HG03135 (cell line): ENCODE measurements around the gene HES2.
"Not testable (repeated sequence)": the region's sequence is repeated elsewhere in the genome, so short reads cannot be mapped to it uniquely, and the experiment has no call there.

Experiments used
- ATAC-seq: cut with Tn5 transposase; IDR thresholded peaks from one replicate; pipeline ENCODE4 v1.9.1; 2021; ENCODE audit warnings: mild to moderate bottlenecking, moderate library complexity; ENCODE audit not compliant: unreplicated experiment

Gene HES2

DNA sequence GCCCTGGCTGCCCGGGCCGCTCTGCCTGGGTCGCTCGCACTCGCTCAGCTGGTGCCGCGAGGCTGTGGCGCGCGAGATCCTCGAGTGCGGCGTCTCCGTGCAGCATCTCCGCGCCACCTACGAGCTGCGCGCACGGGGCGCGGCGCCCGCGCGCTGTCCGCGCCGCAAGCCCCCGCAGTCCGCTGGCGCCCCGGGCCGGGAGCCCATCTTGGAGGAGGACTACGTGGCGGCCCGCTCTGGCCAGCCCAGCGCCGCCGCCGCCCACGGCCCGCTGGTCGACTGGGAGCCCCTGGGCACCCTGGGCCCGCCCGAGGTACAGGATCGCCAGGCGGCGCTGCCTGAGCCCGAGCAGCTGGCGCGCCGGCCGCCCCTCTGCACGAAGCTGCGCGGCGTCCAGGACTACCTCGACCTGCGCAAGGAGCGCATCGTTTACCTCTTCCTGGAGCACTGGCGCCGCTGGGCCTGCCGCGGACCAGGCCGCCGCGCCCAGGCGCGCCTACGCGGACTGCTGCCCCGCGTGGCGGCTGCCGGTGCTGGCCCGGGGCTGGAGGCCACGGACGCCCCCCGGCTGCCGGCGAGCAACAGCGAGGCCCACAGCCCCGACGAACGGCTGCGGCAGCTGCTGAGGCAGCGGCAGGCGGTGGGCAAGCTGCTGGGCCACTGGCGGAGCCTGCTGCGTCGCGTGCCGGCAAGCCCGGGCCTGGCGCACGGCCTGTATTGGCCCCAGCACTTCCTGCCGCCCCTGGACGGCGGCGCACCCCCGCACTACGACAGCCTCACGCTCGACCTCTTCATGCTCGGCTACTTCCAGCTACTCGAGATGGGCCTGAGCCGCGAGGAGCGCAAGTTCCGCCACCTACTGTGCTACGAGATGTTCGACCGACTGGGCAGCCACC, 35.4 kb upstream of the HES2 start:
- no peak for ATAC-seq

DNA sequence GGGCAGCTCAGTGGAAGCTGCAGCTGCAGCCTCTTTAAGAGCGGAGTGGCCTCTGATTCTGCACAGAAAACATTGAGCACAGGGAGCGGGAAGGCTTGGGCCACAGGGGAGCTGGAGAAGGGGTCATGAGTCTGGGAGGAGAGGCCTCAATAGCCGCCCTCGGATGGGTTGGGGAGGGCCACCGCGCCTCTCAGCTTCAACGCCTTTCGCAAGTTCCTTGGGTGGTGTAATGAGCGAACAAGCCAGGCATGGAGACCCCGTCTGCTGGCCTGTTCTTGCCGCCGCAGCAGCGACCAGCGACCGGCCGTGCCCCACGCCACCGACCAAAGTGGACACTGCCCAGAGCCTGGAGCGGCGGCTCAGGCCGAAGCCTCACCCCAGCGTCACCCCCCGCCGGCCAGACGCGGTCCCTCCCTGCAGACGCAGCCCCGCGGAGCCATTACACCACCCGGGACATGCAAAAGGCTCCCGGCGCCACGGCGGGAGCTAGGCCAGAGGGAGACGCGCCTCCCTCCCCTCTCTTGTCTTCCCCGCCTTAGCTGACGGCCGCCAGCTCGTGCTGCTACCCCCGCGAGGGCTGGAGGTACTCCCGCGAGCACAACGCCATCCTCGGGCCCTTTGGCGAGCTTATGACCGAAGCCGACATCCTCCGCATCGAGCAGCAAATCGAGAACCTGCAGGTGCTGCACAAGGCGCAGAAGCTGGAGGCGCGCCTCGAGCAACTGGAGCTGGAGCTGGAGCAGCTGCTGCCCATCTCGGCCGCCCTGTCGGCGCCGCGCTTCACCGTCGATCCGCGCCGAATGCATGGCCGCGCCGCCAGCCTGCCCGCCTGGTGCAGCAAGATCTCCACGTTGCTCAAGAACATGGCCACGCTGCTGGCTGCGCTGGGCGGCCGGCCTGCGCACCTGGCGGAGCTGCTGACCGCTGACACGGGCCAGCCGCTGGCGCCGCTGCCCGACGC, 34.5 kb upstream of the HES2 start:
- ATAC-seq, result not testable (repeated sequence)

DNA sequence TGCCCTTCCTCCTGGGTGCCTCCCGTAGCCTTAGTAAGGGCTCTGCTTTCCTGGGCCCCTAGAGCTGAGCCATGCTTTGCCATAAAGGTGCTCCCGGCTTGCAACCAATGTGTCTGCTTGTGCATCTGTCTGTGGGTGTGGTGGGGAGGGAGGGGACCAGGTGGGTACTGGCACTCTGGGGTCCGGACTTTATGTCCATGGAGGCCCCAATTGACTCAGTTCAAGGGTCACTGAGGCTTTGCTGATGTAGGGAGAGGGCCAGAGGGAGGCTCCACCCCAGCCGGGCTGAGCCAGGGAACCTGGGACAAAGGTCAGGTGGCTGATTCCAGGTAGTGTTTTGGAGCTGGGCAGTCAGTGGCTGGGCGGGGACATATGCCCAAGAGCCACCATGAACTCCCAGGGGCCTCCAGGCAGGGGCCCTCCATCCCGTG, 31.2 kb upstream of the HES2 start:
- no peak for ATAC-seq

DNA sequence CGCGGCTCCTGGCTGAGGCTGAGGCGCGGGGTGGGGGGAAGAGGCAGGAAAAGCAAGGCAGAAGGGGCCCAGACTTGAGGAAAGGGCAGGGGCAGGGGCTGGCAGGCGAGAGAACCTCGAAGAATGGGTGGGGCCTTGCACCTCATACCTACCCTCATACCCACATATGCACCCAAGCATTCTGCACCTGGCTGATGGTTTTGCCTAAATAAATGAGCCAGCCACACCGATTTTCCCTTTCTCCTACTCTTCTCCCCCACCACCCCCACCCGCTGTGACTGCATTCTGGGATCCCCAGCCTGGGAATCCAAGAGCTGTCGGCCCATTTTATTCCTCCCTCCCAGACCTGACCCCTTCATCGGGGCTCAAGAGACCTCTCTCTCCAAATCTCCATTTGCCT, 30.8 kb upstream of the HES2 start:
- not testable (repeated sequence) for ATAC-seq

DNA sequence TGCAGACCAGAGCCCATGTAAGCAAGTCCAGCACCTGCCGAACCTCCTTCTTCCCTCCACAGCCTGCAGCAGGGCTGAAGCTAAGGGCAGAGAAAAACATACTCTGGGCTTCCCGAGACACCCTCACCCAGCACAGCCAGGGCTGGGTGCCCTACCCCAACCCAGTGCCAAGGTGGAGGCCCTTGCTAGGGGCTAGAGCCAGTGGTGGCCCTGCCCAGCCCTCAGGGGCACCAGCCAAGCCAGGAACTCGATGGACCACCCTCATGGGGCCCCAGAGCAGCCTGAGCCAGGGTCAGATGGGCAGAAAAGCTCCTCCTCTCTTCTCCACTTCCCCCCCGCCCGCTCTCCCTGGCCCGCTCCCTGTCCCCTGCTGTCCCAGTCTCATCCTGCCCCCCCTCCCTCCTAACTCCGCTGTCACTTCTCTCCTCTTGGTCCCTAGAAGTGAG, 30.3 kb upstream of the HES2 start:
- ATAC-seq, result no peak

DNA sequence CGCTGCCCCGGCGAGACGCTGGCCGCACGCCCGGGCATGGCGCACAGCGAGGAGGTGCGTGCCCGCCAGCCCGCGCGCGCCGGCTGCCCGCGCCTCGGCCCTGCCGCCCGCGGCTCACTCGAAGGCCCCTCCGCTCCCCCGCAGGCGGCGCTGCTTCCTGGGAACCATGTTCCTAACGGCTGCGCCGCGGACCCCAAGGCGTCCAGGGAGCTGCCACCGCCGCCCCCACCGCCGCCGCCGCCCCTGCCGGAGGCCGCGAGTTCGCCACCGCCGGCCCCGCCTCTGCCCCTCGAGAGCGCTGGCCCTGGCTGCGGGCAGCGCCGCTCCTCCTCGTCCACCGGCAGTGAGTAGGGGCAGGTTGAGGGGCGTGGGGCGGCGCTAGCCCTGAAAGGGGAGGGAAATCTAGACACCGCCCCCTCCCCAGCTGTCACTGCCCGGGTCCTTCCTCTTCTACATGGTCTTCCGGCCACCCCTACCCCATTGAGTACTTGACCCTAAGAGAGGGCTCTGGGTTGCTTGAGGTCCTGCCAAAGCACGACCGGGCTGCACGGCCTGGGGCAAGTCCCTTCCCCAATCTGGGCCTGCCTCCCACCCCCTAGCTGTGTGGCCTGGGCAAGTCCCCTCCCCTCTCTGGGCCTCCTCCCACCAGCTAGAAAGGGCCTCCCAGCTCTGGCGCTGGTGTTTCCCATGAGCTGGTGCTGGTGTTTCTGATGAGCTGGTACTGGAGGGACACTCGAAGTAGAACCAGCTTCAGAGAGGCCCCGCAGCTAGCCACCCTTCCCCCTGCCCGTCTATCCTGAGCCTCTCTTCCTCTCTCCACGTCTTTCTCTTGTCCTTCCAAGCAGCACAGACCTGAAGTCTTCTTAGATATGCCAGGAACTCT, 29.3 kb upstream of the HES2 start:
- no peak for ATAC-seq

DNA sequence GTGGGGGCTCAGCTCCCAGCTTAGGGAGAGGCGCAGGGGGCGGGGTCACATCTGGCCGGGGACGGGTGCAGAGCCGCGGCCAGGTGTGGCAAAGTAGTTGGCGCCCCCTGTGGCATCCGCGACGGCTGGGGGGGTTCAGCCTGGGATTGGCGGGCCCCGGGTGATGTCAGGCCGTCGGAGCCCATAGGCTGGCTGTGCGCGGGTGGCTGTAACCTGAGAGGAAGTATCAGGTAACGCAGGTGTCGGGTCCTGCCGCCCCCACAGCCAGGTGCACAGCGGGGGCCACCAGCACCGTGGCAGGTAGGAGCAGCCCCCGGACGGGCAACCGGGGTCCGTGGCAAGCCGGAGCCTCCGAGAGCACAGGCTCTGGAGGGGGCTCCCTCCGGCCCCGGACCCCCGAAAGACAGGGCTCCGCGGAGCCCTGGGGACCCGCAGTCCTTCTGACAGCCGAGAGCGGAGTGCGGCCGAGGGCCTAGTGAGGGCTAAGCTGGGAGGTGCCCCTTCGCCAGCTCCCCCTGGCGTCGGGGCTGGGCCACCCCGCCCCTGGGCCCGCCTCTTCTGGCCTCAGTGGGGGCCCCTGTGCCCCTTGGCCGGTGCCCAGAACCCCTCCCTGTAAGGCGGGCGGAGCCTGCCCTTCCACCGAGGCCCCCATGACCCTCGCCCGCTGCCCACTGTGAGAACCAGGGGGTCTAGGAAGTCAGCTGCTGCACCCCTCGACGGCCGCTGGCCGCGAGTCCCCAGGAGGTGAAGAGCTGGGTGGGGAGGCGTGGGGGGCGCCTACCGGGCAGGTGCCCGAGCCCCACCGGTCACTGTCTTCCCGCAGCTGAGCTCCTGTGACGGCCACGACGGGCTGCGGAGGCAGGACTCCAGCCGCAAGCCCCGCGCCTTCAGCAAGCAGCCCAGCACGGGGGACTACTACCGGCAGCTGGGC, 28.4 kb upstream of the HES2 start:
- ATAC-seq, result no peak

DNA sequence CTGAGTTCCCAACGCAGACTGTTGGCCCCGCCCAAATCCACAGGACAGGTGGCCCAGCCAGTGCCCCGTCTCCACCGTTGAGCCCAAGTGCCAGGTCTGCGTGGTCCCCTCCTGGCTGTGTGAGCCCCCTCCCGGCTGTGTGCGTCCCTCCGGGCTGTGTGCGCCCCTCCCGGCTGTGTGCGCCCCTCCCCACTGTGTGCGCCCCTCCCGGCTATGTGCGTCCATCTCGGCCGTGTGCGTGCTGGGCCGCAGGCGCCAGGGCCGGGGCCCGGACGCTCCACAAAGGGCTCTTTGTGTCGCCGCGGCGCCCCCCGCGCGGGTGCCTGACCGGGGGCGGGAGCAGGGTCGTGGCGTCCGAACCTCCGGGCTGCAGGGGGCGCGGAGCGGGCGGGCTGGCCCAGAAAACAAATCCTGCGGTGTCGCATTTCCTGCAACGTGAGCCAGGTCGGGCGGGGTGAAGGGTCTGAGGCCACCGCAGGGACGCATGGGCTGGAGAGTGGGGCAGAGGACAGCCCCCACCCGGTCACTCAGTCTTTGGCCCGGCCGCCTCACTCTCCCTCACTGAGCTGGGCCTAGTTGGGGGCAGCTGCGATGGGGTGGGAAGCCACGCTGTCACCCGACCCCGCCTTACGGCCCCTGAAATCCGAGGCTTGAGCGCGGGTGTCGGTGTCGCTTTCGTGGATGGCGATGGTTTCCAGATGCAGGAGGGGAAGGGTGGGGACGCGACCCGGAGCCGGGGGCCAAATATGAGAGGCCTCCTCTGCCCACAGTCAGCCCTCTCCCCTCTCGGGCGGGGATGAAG, 27.5 kb upstream of the HES2 start:
- no peak for ATAC-seq

DNA sequence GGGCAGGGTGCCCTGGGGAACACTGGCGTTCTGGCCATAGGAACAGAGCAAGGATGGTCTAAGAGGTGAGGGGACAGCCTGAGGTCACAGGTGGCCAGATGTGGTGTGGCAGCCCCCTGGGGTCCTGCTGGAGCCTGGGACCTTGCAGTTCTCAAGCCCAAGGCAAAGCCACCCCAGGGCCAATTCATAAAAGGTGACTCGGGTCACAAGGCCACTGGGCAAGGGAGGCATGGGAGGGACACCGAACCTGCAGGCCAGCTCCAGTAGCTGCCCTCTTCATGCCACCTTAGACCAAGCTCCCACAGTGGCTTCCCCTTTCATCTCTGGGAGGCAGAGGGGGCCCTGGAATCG, 26.9 kb upstream of the HES2 start:
- no peak for ATAC-seq

DNA sequence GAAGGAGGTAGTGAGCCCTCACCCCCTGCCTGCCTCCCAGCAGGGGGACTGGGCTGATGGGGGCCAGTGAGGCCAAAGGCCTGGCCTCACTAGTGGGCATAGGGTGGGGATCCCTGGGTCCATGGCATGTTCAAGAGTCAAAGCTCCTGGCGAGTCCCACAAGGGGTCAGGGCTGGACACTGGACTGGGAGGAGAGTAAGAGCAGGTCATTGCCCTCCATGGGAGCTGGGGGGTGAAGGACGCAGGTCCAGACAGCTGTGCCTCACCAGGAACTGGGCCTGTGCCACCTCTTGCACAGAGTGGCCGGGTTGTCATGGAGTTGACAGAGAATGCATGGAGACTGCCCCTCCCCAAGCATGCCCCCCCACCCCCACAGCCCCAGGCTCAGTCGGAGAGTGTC, 26.2 kb upstream of the HES2 start:
- ATAC-seq, result not testable (repeated sequence)

DNA sequence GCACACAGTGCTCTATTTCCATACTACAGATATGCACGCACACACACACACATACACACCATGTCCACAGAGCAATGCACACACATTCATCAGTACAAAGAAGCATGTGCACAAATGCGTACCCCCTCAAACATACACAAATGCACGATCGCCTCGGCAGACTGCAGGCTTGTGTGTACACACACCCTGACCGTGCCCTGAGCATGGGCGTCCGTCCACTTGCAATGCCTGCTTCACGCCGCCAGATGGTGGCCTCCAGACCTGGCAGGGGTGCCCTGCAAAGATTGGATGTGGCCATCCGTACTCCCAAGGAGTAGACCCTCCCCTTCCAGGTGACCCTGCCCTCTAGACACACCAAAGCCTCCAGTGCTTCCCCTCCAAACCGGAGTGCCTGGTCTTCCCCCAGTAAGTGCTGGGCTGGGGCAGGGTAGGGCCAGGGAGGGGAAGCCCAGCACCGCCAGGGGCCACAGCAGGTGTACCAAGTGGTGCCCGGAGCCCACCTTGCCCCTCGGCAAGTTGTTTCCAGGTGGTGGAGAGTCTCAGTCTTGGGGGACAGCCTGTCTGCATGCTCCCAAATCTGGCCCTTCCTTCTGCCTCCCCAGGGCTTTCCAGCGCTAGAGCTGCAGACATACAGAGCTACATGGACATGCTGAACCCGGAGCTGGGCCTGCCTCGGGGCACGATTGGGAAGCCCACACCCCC, 25.5 kb upstream of the HES2 start:
- ATAC-seq, result no peak

DNA sequence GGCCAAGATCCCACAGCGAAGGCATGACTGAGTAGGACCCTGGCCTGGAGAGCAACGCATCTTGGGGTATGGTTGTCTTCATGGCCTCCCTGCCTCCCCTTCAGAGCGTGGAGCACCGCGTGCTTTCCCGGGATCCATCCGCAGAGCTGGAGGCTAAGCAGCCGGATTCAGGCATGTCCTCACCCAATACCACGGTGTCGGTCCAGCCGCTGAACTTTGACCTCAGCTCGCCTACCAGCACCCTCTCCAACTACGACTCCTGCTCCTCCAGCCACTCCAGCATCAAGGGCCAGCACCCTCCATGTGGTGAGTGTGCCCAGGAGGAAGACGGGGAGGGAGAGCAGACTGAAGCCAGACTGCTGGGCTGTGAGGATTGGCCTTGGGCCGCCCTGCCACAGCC, 24.7 kb upstream of the HES2 start:
- ATAC-seq, result no peak

DNA sequence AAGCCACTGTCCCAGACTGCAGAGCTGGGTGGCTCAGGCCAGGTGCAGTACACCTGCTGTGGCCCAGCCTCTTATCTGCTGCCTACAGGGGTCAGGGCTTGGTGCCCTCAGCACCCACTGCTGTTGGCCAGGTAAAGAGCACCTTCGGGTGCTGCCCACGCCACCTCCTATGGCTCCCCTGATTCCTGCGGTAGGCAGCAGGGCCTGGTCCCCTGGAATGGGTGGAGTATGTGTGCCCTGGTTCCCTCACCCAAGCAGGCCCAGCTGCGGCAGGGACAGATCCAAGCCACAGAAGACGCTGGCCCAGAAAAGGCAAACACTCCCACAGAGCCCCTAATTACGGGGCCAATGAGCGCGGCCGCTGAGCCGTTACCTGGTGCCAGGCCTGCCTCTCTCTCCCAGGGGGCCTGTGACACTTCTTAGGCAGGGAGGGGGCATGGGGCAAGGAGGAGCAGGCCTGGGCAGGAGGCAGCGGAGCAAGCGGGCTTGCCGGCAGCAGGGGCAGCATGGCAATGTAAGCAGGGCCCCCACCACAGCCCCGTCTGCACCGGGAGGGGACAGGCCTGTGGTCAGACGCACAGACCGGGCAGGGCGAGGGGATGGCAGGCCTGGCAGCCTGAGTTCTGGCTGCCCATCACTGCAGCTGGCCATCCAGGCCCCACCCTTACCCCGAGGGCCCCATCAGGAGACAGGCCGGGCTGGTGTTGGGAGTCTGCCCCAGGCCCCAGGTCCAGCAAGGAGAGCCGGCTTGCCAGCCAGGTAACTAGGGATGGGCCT, 23.8 kb upstream of the HES2 start:
- no peak for ATAC-seq

DNA sequence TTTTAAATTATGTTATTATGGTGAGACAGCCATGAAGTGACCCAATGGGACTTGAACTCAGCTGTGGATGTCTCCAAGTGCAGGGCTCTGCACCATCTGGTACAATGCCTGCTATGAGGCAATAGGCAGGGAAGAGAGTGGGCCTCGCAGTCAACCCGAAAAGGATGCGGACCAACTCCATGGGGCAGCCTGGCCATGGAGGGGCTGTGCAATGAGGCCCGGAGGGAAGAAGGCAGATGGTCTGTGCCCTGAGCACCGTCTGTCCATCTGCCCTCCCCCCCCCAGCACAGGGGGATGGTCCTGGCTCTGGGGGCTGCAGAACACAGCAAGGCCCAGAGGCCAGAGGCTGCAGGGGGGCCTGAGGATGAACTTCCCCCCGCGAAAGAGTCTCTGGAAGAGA, 21.9 kb upstream of the HES2 start:
- ATAC-seq, result no peak

DNA sequence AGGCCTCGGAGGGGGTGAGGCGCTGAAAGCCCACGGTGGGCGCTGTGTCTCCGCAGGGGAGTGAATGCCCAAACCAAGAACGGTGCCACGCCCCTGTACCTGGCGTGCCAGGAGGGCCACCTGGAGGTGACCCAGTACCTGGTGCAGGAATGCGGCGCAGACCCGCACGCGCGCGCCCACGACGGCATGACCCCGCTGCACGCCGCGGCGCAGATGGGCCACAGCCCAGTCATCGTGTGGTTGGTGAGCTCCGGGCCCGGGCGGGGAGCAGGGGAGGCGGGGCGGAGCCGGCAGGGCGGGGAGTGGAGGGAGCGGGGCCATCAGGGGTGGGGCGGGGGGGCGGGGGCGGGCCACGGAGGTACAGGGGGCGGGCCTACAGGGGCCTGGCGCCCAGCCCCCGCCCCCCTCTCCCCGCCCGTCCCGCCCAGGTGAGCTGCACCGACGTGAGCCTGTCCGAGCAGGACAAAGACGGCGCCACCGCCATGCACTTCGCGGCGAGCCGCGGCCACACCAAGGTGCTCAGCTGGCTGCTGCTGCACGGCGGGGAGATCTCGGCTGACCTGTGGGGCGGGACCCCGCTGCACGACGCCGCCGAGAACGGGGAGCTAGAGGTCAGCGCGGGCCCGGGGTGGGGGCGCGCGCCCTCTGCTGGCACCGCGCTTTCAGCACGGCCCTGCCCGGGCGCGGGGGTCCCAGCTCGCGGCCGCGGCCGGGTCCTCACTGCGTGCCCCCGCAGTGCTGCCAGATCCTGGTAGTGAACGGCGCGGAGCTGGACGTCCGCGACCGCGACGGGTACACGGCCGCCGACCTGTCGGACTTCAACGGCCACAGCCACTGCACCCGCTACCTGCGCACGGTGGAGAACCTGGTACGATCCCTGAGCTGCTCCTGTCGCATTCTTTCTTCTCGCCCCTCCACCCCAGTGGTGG, 20.7 kb upstream of the HES2 start:
- no peak for ATAC-seq

DNA sequence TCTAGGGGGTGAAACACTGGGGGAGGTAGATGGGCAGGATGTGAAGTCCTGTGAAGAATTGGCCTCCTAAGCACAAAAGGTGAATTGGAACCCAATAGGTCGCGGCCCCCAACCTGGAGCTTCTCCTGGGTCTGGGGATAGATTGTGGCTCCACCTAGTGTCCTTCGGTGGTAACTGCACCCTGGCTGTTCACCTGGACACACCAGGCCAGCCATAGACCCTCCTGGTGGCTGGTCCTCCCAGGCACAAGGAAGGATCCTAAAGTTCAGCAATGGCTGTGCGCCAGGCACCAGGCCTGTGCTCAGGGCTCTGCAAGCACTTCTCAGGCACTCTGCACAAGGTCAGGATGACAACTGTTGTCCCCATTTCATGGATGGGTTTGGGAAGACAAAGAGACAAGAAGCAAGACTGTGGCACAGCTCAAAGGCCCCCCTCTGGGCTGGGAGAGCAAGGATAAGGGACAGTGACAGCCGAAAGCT, 18.4 kb upstream of the HES2 start:
- ATAC-seq, result peak; percentile 59
